Activated CD8-positive, alpha-beta memory T cell treated with anti-CD3 and anti-CD28 coated beads for 48 hours (primary cell): ENCODE measurements around the gene FGFBP2.

Experiments used
- DNase-seq, 3 experiments: peaks; one replicate each; pipeline ENCODE4 v3.0.0-alpha.2; 2020; ENCODE audit warnings: low read depth in 2 of 3, low spot score in 2 of 3

FGFBP2 gene

DNA sequence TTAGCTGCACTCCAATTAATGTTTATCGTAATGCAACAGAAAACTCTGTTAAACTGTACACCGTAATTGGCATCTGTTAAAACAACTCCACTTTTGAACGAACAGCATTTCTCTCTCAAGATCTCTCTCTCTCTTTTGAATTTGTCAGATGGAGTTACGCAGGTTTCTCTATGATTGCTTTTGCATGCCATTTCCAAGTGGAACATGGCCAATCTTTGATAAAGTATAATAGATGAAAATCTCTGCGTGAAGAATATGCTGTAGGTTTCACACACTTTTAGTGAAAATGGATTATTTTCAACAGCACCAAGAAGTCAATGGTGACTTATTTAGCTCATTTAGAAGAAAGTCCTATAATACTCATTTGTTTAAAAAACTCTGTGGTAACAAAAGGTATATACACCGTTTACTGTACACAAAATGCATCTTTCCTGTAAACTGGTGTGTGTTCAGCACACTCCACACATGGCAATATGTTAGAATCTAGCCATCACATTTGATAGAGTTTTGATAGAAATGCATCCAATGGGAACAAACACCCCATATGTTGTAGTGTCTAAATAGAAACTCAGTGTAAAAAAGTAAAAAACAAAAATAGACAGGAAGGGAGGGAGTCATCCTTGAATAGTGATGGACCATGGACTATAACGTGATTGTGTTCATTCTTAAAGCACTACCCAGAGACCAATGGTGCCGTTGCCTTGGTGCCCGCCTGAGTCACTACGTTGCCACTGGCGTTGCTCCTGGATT is 5.8 kb upstream of the FGFBP2 start:
- no peak for DNase-seq

DNA sequence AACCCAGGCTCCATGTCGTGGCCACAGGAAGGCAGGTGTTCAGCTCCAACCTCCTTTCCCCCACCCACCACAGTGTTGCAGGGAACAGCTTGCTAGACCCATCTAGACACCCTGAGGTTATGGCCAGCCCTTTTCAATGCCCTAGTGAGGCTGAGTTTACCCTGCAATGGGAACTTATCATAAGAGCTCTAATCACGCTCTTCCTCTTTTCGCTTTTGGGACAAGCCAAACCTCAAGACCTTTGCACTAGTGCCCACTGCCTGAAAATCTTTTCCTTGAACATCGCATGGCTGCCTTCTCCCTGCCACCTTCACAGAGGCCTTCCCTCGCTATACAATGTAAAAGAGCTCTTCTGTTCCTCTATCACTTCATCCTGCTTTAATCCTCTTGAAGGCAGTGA is 2.4 kb upstream of the FGFBP2 start:
- DNase-seq, result no peak

DNA sequence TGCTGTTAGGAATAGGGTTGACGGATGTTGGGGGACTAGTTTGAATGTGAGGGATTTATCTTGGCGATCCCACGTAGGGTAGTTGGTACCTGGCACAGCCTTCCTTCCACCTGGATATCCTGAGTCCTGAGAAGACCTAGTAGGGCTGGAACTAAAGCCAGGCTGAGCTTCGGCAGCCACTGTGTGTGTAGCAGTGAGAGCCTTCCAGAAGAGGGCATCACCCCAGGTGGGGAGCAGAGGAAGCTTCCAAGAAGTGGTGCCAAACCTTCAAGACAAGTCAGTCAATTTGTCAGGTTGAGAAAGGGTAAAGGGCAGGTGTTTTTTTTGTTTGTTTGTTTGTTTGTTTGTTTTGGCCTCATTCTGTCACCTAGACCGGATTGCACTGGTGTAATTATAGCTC is 1.2 kb upstream of the FGFBP2 start:
- DNase-seq, result no peak

DNA sequence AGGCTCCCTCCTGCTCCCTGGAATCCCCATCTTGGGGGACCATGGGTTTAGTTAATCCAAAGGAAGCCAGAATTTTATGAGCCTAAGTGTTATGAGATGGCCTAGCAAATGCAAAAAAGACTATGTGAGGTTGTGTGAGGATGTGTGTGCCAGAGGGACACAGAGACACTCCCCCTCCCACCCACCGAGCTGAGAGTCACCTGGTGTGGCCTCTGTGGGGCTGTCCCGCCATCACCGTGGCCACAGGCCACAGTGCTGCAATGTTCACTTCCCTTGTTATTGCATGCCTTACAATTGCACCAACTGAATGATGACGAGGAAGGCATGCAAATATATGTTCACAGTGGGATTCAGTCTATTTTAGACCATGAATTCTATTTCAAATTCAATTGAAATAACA is 601 bp upstream of the FGFBP2 start:
- DNase-seq, result peak; percentile 21 to 49 (median 40)

DNA sequence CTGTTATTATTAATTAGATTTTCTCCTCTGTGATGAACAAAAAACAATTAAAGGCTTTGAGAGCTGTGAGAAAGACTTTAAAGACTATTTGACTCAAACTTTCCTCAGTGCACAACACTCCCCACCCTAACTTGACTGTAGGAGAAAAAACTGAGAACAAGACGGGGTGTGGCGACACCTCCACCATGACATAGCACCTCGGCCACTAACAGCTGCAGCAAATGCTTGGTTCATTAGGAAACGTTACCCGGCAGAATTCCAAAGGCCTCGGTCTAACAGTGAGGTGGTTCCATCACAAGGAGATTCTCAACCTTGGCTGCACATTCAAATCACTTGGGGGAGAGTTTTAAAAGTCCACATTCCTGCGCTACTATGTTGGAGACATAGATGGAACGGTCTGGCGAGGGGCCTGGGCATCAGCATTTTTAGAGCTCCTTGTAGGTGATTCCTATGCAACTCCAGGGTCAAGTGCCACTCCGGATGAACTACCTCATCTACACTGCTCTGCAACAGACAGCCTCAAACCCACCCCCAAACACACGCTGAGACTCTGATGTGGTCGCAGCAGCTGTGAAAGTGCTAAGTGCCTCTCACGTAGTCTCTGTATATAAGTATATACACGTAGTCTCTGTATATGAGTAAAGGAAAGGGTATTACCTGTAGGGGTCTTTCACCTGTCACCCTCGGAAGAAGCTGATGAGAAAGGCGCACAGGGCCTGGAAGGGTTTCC is 1.0 kb downstream of the FGFBP2 start:
- DNase-seq, result no peak

DNA sequence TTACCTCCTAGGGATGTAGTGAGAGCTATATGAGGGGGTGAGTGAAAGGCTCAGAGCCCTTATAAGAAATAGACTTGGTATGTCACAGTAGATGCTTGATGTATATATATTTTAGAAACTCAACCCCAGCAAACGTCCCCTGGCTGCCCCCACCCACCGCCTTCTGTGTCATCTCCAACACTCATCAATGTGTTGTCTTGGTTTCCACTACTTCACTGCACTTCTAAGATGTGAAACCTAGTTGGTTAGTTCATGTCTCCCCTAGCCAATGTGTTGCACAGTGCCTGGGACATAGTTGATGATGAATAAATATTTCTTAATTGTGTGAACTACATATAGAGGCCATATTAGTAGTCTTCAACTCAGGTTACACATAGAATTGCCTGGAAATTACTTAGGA is 4.4 kb downstream of the FGFBP2 start:
- DNase-seq, result no peak

DNA sequence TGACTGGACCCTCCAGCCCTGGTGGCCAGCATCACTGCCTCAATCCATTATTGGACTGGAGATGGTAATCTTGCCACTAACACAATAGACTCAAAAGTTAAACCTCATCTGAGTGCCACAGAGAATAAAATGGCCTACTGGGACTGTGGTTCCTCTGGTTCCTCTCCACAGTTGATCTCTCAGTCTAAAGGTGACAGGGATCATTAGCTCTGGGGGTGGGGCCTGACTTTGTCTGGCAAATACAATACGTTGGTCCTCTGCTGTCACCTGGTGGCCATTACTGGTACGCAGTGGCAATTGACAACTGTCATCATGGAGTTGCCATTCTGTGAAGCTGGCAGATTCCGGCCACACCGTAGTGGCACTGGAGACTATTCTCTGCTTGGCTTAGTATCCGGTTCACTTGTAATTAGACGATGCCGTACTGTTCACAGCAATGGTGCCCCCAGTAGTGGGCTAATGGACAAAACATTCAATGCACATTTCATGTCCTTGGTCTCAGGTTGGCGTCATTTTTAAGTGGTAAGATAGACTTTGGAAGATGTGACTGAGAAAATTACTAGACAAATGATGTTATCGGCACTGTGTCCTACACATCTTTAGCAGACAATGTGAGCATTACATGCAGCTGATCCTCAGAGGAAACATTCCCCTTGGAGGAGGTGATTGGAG is 6.7 kb downstream of the FGFBP2 start:
- peak; percentile 46 to 68 (median 49) for DNase-seq

DNA sequence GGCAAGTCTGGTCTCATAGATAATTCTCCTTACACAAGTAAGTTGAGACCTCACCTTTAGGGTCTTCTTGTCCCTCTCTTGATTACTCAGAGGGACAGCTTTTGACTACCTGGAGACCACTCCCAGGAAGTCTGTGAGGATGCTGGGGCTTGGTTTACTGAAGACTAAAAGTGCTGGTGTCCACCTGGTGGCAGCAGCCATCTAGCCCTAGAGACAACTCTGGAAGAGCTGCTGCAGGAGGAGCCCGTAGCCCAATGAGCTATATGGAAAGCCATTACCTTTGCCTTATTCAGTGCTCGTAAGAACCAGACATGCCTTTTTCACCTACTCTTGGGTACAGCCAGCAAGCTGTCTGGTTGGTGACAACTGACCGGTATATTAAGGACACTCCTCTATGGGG is 7.3 kb downstream of the FGFBP2 start:
- DNase-seq, result no peak

DNA sequence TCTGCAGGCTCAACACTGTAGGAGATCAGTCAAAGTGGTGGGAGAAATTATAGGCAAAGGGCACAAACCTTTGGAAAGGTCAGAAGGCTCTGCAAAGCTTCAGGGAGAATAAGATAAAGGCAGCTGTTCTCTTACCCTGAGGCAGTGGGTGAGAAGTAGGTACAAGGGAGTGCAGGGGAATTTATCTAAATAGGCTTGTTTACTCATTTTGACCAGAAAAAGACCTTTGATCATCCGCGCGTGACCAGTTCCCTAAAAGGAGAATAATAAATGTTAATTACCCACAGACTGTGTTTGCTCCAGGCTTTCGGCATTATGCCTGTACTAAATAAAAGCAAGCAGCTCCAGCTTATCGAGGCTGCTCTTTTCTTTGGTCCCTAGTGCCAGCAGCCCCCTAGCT is 9.3 kb downstream of the FGFBP2 start:
- DNase-seq, result no peak

DNA sequence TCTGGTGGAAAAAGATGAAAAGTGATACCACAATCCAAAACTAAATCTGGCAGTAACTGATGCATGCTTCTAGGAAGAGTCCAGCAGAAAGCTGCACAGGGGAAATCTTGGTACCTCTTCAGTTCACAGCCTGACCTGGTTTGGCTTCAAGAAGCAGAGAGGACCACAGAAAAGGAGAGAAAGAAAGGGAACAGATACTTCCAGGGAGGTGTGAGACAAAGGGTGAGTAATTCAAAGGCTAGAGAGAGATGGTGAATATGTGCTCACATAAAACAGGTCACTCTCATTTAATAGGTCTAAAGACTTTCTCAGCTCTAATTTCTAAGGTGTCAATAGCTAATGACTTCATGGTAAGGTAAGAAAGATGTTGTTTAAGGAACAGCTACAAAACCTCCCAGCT is 11.2 kb downstream of the FGFBP2 start:
- no peak for DNase-seq

DNA sequence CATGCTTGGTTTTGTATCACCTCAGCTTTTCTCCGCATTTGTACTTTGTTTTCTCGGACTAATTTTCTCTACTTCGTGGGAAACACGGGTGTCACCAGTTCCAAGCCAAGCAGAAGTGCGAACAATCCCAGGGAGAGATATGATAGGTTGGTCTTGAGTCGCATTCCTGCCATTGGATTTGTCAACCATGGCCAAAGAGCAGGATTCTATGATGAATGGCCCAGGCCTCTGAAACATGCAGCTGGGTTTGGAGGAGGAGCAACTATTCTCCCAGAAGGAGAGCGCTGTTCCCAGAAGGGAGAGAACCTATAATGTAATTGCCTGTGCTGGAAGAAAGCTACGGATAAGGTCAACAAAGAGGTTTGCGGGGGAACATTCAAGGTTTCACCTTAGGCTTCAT is 14.1 kb downstream of the FGFBP2 start:
- no peak for DNase-seq

DNA sequence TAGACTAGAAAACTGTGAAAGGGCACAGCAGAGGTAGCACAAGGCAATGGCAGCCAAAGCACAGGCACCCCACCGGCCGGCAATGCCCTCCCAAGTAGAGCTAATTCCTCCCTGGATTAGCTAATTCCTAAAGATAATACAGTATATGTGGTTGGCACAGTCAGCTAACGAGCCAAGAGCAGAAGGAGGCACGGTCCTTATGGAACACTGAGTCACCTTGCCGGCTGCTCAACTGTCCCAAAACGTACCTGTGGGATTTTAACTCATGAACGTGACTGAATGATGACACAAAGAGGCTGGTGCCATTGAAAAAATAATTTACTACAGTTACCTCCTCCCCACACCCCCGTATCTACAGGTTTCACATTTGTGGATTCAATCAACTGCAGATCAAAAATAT is 15.3 kb downstream of the FGFBP2 start:
- no peak for DNase-seq

DNA sequence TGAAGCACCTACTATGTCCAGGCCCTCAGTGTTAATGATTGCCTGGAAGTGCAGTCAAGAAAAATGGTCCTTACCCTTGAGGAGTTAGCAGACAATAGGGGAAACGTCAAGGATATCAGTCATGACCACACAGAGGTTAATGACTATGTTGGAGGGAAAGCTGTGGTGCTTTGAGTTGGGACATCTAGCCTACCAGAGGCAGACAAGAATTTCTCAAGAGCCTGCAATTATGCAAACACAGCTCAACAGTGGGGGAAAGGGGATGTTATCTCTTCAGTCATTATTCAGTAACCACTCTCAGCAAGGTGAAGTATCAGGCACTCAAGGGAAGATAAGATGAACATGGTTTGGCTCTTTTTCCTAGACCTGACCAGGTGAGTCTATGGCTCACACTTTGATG is 17.5 kb downstream of the FGFBP2 start:
- no peak for DNase-seq

DNA sequence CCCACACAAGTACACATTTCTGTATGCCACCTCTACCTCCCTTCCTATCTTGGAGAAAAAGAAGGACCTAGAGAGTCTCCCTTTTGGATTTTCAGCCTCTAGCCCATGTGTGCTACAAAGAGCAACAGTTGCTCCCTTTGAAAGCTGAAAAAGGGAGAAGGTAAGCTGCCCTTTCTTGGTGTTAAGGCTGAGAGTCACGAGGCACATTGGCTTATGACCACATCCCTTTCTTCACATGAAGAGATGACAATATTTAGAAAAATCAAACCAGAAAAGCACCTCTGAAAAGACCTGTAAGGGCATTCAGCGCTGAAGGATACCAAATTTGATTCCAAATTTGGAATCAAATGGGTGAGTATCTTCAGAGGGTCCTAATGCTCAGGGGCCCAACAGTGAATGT is 18.1 kb downstream of the FGFBP2 start:
- no peak for DNase-seq

DNA sequence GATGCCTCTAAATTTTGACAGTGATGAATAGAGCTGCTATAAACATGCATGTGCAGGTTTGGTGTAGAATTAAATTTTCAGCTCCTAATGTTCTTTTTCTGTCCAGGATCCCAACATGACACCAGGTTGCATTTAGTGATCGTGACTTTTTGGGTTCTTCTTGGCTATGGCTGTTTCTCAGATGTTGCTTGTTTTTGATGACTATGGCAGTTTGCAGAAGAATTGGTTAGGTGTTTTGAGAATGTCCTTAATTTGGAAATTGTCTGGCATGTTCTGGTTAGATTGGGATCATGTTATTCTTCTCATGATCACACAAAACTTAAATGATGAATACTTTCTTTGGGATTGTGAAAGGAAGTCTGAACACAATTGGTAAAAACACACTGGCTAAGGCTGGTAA is 20.7 kb downstream of the FGFBP2 start:
- no peak for DNase-seq

DNA sequence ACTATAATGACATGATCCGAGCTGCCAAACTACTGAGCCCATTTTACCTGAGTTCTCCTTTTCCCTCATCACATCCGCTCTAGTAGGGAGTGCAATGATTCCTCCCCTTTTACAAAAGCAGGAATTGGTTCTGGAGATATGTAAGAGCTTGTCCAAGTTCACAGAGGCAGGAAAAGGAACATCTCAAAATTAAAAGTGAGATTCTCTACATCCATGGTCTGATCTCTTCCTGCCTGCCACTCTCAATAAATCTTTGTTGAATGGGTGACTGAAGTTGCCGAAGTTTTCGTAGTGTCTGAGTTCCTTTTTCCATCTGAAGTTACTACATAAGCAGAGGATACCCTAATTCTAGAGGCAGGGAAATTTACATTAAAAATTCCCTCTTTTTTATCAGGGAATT is 24.3 kb downstream of the FGFBP2 start, which contains the start of gene FGFBP1:
FGFBP1 (minus strand) TSS at position 101 of the 400 bp plus-strand sequence. CDS start 2,108 bp downstream, outside the sequence.
- no peak for DNase-seq

DNA sequence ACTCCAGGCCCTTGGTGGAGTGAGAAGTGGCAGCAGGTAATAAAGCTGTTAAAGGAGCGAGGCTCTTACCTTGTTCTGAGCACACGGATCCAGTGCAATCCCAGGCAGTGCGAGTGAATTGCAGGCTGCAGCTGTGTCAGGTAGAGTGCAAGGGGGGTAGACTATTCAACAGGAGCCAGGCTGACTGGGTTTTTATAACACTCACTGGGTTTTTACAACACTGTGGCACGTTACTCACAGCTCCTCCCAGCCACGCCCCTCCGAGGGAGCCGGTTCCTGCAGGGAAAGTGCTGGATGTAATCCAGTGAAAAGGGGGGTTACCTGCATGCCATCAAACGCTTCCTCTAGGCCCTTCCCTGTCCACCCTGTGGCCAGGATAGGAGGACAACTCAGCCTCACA is 24.8 kb downstream of the FGFBP2 start:
- DNase-seq, result no peak

DNA sequence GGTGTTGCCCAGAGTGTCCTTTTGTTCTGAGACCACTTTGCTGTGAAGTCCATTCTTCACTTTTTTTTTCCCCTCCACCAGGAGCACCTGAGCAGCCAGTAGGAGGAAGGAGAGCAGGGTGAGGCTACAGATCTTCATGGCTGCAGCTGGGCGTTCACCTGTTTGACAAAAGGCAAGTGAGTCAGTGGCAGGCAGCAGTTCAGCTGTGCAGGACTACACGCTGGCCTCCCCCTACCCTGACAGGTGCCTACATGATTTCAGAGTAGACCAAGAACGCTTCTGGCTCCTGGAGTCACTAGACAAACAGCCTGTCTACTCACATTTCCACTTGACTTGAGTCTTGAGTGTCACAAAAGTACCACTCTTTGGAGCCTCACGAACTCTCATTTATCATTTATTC is 26.5 kb downstream of the FGFBP2 start:
- no peak for DNase-seq

DNA sequence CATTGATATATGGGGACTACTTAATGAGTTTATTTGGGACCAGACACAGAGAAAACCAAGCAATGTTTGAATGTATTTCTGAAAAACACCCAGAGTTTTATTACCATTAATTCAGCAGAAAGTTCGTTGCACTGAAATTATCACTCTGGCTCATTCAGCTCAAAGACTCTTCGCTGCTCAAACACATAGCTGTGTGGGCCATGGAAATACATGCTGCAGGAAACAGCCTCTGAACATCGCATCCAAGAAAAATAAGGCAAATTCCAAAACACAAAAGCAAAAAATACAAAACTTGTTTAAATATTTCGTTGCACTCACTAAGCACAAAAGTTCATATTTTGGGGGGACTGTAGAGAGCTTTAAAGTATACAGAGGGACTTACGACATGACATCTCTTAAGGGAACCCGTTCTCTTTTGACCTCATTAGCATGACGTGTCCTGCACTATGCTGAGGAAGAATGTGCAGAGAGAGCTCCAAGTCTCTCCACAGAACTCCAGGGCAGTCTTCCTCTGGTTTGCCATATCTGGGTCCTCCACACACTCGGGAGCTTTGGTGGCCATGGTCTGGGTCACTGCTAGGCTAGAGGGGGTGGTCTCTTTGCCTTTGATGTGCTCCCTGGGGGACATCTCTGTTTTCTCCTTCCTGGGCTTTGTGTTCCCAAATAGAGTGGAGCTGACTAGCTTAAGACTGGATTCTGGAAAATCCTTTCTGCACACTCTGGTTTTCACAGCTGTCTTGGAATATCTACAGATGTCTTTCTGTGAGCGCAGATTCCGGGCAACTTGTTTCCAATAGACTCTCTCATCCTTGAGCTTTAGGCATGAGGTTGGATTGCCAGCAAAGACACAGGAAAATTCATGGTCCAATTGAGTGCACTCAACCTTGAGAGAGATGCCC is 27.2 kb downstream of the FGFBP2 start:
- DNase-seq, result no peak

DNA sequence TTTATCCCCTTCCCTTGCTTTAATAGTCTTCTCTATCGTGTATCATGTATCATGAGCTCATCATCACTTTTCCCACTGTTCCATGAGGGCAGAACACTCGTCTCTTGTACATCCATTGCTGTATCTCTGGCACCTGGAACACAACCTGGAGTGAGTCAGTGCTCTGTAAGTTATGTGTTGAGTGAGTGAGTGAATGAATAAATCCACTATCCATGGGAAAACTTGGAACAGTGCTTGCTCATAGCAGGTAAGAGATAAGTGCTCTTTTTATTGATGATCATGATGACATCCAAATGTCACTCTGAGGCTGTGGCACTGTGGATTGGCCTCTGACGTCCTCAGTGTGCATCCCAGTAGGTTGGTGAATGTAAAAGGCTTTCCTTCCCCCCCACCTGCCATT is 28.7 kb downstream of the FGFBP2 start:
- DNase-seq, result no peak
